BJ (cell line): ENCODE results near the gene MMEL1. TPM values are rescaled to one million over a fixed set of nuclear protein-coding genes. Genes with fewer than 3 reads are reported as not detected.

Source experiments
- CTCF ChIA-PET: fragments of 350-600 bp; formaldehyde crosslinking; extraction: SDS; loops from one replicate; lab custom pipeline; 2021; ENCODE audit warnings: antibody characterized with exemption, inconsistent platforms; lab: Yijun Ruan, JAX
- POLR2A ChIA-PET: fragments of 300-600 bp; sonication (Branson Sonifier 250); formaldehyde crosslinking; extraction: SDS; loops from one replicate; lab custom pipeline; 2021; ENCODE audit warnings: antibody characterized with exemption; lab: Charles Lee
- DNase-seq: peaks from one replicate; pipeline ENCODE4 v3.0.0-alpha.2; 2011; ENCODE audit warnings: low read depth
- H3K27me3 ChIP-seq: 2 replicates; pipeline ENCODE4 v1.6.0; 2011; ENCODE audit warnings: low read length; ENCODE audit not compliant: control insufficient read depth, insufficient read depth
- H3K36me3 ChIP-seq: 2 replicates; pipeline ENCODE4 v1.5.1; 2011; ENCODE audit warnings: low read length; ENCODE audit not compliant: control insufficient read depth, insufficient read depth
- H3K4me3 ChIP-seq: 2 replicates; pipeline ENCODE4 v1.5.1; 2011; ENCODE audit warnings: low read depth, mild to moderate bottlenecking, control low read depth, low read length
- polyA plus RNA-seq: library from polyadenylated mRNA; depleted of rRNA; stranded (reverse); fragments of >200 nt; gene quantifications from 2 replicates; pipeline ENCODE4 v1.2.3, GENCODE V29; 2011
- TF ChIP-seq, protein P1 (sequence below): IDR thresholded peaks from 2 replicates; pipeline ENCODE4 v1.5.1; 2011; ENCODE audit warnings: low read depth, mild to moderate bottlenecking, control low read depth, inconsistent platforms, low read length, moderate library complexity; ENCODE audit not compliant: insufficient read depth

The MMEL1 gene
- polyA plus RNA-seq, 1 experiment, result 0.17 TPM

GRCh38 chr1:2625311-2625710 lies 7.5 kb downstream of the MMEL1 start:
- H3K27me3 ChIP-seq, result peaks cover 7% of the 10 kb centered on the region
- DNase-seq, result no peak
- TF ChIP-seq, protein P1, sequence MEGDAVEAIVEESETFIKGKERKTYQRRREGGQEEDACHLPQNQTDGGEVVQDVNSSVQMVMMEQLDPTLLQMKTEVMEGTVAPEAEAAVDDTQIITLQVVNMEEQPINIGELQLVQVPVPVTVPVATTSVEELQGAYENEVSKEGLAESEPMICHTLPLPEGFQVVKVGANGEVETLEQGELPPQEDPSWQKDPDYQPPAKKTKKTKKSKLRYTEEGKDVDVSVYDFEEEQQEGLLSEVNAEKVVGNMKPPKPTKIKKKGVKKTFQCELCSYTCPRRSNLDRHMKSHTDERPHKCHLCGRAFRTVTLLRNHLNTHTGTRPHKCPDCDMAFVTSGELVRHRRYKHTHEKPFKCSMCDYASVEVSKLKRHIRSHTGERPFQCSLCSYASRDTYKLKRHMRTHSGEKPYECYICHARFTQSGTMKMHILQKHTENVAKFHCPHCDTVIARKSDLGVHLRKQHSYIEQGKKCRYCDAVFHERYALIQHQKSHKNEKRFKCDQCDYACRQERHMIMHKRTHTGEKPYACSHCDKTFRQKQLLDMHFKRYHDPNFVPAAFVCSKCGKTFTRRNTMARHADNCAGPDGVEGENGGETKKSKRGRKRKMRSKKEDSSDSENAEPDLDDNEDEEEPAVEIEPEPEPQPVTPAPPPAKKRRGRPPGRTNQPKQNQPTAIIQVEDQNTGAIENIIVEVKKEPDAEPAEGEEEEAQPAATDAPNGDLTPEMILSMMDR, result no peak
- ChIA-PET POLR2A (no interaction called here), CTCF (no interaction called here)
- H3K36me3 ChIP-seq, result no peaks in the 10 kb centered on the region
- no peak overlapping the region for H3K4me3 ChIP-seq

- TF ChIP-seq, protein P1, result no peak
- POLR2A ChIA-PET, result no interaction called here
- Histone ChIP-seq H3K4me3 (no peak overlapping the region), H3K36me3 (no peaks in the 10 kb centered on the region), H3K27me3 (peaks cover 7% of the 10 kb centered on the region)
- CTCF ChIA-PET, result no interaction called here
- DNase-seq, result no peak
Observed at GRCh38 chr1:2624735-2625300, 8.0 kb downstream of the MMEL1 start.

DNA sequence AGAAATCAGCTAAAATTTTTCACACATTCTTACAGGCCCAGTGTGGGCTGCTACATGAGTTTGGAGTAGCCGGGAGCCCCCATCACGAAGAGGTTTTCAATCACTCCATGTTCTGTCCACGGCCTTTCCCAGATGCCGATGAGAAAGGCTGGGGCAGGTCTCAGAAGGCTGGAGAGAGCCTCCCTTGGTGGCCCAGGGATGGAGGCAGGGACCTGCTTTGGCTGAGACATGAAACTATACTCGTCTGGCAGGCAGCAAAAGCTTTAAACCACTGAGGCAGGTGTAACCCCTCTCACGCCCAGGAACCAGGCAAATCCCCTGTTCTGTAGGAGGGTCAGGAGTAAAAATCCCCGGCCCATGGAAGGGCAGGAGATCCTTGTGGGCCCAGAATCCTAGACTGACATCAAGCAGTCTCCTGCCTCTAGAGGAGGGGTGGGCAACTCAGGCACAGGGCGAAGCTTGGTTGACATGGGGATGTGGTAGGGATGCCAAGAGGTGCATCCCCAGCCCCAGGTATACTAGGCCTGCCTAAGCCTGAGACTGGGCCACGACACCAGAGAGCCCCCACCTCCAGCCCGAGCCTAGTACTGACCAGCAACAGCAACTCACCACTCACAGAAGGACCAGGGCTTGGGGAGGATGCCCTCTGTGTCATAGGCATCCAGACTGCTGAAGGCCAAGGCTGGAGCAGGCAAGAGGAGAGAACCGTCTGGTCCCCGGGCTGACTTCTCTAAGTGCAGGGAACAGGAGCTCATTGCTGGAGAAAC lies 9.1 kb downstream of the MMEL1 start:
- DNase-seq, result no peak
- no peaks in the 10 kb centered on the region for H3K36me3 ChIP-seq
- no peak overlapping the region for H3K4me3 ChIP-seq
- TF ChIP-seq, protein P1, result no peak
- ChIA-PET POLR2A (no interaction called here), CTCF (no interaction called here)
- peaks cover 6% of the 10 kb centered on the region for H3K27me3 ChIP-seq

- TF ChIP-seq, protein P1, result no peak
- Histone ChIP-seq H3K4me3 (no peak overlapping the region), H3K27me3 (no peaks in the 10 kb centered on the region; the same call in 1 of the 2 replicates), H3K36me3 (no peaks in the 10 kb centered on the region)
- DNase-seq, result no peak
- CTCF ChIA-PET, result no interaction called here
- POLR2A ChIA-PET, result no interaction called here
Observed at GRCh38 chr1:2617971-2618470, 14.8 kb downstream of the MMEL1 start.

DNA sequence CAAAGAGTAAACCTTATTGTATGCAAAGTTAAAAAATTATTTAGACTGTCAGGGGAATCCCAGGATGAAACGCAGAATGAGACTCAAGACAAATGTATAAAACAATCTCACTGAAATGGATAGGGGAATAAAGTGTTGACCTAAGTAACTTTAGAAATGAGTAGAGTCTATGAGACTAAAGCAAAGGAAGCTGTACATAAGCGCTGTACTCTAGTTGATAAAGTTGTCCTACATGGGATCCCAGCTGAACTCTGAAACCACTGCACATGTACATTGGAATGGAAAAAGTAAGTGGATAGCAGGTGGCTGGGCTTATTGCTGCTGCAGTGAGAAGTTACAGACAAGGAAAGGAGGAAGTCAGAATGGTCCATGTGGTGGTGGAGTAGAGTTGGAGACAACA lies 18.7 kb downstream of the MMEL1 start:
- POLR2A ChIA-PET, result no interaction called here

More for the DNA sequence above, 18.7 kb downstream of the MMEL1 start:
- Histone ChIP-seq H3K27me3 (no peaks in the 10 kb centered on the region), H3K36me3 (no peaks in the 10 kb centered on the region), H3K4me3 (no peak overlapping the region)
- no peak for DNase-seq
- CTCF ChIA-PET, result no interaction called here
- TF ChIP-seq, protein P1, result no peak
